Trophoblast cell (in vitro differentiated cells and primary cell): Measurements from ENCODE around the gene TMEM272.

Experiments used
- DNase-seq, 2 donors: peaks; one replicate each; pipeline ENCODE4 v3.0.0-alpha.2; 2016
- H2AFZ ChIP-seq: 2 replicates; pipeline ENCODE4 v1.6.1; 2013; ENCODE audit warnings: low read length, moderate library complexity, mild to moderate bottlenecking; ENCODE audit not compliant: insufficient read depth, poor library complexity
- H2AK5ac ChIP-seq: 2 replicates; pipeline ENCODE4 v1.6.1; 2013; ENCODE audit warnings: mild to moderate bottlenecking, low read length
- H2BK120ac ChIP-seq: 2 replicates; pipeline ENCODE4 v1.6.1; 2013; ENCODE audit warnings: low read length, mild to moderate bottlenecking, moderate library complexity; ENCODE audit not compliant: insufficient read depth, poor library complexity
- H2BK12ac ChIP-seq: 2 replicates; pipeline ENCODE4 v1.6.1; 2013; ENCODE audit warnings: mild to moderate bottlenecking, low read length, moderate library complexity
- H2BK5ac ChIP-seq: 2 replicates; pipeline ENCODE4 v1.6.1; 2013; ENCODE audit warnings: low read length, low read depth, moderate library complexity, mild to moderate bottlenecking; ENCODE audit not compliant: poor library complexity
- H3K14ac ChIP-seq: 2 replicates; pipeline ENCODE4 v1.6.1; 2013; ENCODE audit warnings: mild to moderate bottlenecking, low read length
- H3K18ac ChIP-seq: 2 replicates; pipeline ENCODE4 v1.6.1; 2013; ENCODE audit warnings: mild to moderate bottlenecking, low read length
- H3K23ac ChIP-seq: 2 replicates; pipeline ENCODE4 v1.6.1; 2013; ENCODE audit warnings: low read length
- H3K27ac ChIP-seq: 2 replicates; pipeline ENCODE4 v1.5.1; 2013; ENCODE audit warnings: low read depth, mild to moderate bottlenecking, inconsistent platforms, low read length, moderate library complexity
- H3K27me3 ChIP-seq: 2 replicates; pipeline ENCODE4 v1.6.1; 2013; ENCODE audit warnings: inconsistent platforms, mild to moderate bottlenecking, low read length, moderate library complexity; ENCODE audit not compliant: insufficient read depth
- H3K36me3 ChIP-seq, 2 experiments: 1 replicate in 1 of 2; 2 replicates in 1 of 2; pipeline ENCODE4 v1.6.1; 2013; ENCODE audit warnings: low read length in 2 of 2, mild to moderate bottlenecking in 2 of 2, moderate library complexity in 1 of 2; ENCODE audit not compliant: insufficient read depth in 2 of 2, control insufficient read depth in 1 of 2
- H3K4ac ChIP-seq: 2 replicates; pipeline ENCODE4 v1.6.1; 2013; ENCODE audit warnings: low read depth, mild to moderate bottlenecking, low read length, moderate library complexity
- H3K4me1 ChIP-seq, 2 experiments: 1 replicate in 1 of 2; 2 replicates in 1 of 2; pipeline ENCODE4 v1.6.1; 2013; ENCODE audit warnings: low read length in 2 of 2, mild to moderate bottlenecking in 2 of 2, moderate library complexity in 1 of 2; ENCODE audit not compliant: insufficient read depth in 2 of 2, control insufficient read depth in 1 of 2
- H3K4me2 ChIP-seq: 2 replicates; pipeline ENCODE4 v1.6.1; 2013; ENCODE audit warnings: inconsistent platforms, mild to moderate bottlenecking, low read length, moderate library complexity
- H3K4me3 ChIP-seq: 2 replicates; pipeline ENCODE4 v1.5.1; 2013; ENCODE audit warnings: mild to moderate bottlenecking, low read depth, low read length, inconsistent platforms
- H3K79me1 ChIP-seq: one replicate; pipeline ENCODE4 v1.6.1; 2013; ENCODE audit warnings: low read length
- H3K79me2 ChIP-seq: 2 replicates; pipeline ENCODE4 v1.6.1; 2013; ENCODE audit warnings: low read length, mild to moderate bottlenecking; ENCODE audit not compliant: control insufficient read depth, insufficient read depth, poor library complexity
- H3K9ac ChIP-seq: 2 replicates; pipeline ENCODE4 v1.6.1; 2013; ENCODE audit warnings: mild to moderate bottlenecking, low read length
- H3K9me3 ChIP-seq: 2 replicates; pipeline ENCODE4 v1.6.1; 2013; ENCODE audit warnings: low read depth, mild to moderate bottlenecking, control low read depth, inconsistent platforms, low read length; ENCODE audit not compliant: insufficient read depth
- H4K12ac ChIP-seq: 2 replicates; pipeline ENCODE4 v1.6.1; 2013; ENCODE audit warnings: low read depth, mild to moderate bottlenecking, low read length, moderate library complexity
- H4K8ac ChIP-seq: 2 replicates; pipeline ENCODE4 v1.6.1; 2013; ENCODE audit warnings: low read depth, mild to moderate bottlenecking, low read length, moderate library complexity
- H4K91ac ChIP-seq: one replicate; pipeline ENCODE4 v1.6.1; 2013; ENCODE audit warnings: low read depth, mild to moderate bottlenecking, low read length, moderate library complexity
- WGBS: extraction: QIAGEN DNeasy Blood & Tissue Kit; methylation state at CpG from one replicate; pipeline ENCODE4 v1.1.7; 2013; ENCODE audit warnings: missing lambda C conversion rate; ENCODE audit not compliant: insufficient read length, insufficient coverage; ENCODE audit errors: extremely low coverage; 5-methylcytosine and 5-hydroxymethylcytosine counted together

Gene TMEM272

GRCh38 chr13:51822106-51822815 is 22.7 kb downstream of the TMEM272 start:
- Histone ChIP-seq H3K9ac (no peak overlapping the region), H3K4ac (no peak overlapping the region), H3K79me2 (no peaks in the 10 kb centered on the region), H3K27me3 (no peaks in the 10 kb centered on the region), H2BK120ac (no peak overlapping the region), H2AK5ac (no peak overlapping the region), H3K23ac (no peak overlapping the region), H3K79me1 (no peaks in the 10 kb centered on the region), H4K8ac (no peak overlapping the region), H3K9me3 (peaks cover 1% of the 10 kb centered on the region), H2AFZ (no peak overlapping the region), H4K91ac (no peak overlapping the region), H3K4me2 (no peak overlapping the region), H3K27ac (no peak overlapping the region), H3K4me1 (no peaks in the 10 kb centered on the region), H3K14ac (no peak overlapping the region), H2BK5ac (no peak overlapping the region), H3K4me3 (no peak overlapping the region), H3K36me3 (no peaks in the 10 kb centered on the region), H2BK12ac (no peak overlapping the region), H3K18ac (no peak overlapping the region), H4K12ac (no peak overlapping the region)
- DNase-seq, result no peak
- WGBS, result no CpG with 5 or more reads among the region's 13 CpGs

DNA sequence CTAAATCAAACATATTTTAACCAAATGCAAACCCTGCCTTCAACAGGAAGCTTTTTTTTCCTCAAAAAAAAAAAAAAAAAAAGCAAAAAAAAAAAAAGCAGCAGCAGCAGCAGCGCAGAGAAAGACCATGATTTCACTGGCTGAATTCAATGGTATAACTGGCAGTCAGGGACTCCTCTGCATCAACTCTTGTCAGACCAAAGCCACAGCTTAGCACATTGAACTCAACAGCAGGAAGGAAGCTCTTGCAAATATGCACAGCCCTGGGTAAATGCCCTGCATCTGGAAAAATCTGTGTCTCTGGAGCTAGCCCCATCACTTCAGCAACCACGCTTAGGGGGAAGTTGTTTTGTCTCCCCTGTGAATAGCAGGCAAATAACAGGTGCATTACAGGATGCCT is 23.4 kb downstream of the TMEM272 start:
- no peak overlapping the region for H3K4ac ChIP-seq
- no peak overlapping the region for H2AFZ ChIP-seq
- WGBS, result no CpG with 5 or more reads among the region's 2 CpGs

DNA sequence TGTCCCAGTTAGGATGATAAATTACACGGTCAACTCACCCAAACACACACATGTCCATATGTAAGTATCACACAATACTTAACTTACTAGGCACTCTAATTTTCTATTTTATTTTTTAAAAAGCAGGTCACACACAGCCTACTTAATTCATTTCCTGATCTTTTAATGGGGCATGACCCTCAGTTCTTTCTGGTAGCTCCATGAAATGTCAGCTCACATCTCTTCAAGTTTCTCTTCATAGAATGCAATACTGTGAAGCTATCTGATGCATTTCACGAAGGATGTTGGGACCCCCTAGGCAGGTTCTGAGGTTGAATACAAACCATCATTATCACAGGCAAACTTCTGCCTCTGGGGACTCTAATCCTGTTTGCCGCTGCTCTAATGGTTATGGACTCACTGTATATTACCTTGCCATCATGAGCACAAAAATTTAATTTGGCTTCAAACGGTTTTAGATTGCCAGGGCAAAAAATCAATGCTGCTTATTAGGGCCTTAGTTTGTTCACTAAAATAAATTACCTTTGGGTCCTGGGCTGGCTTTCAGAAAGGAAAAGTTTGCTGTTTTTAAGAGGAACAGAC is 24.9 kb downstream of the TMEM272 start:
- H4K91ac ChIP-seq, result no peak overlapping the region
- no peak overlapping the region for H3K14ac ChIP-seq
- H2BK5ac ChIP-seq, result no peak overlapping the region
- no CpG with 5 or more reads among the region's 4 CpGs for WGBS
- DNase-seq, result no peak
- H3K23ac ChIP-seq, result no peak overlapping the region
- no peak overlapping the region for H3K18ac ChIP-seq
- H3K4me2 ChIP-seq, result no peak overlapping the region
- H2AK5ac ChIP-seq, result no peak overlapping the region
- no peak overlapping the region for H3K4me3 ChIP-seq
- no peak overlapping the region for H2BK120ac ChIP-seq
- H3K4me1 ChIP-seq, result no peaks in the 10 kb centered on the region
- no peak overlapping the region for H3K9ac ChIP-seq
- no peak overlapping the region for H2BK12ac ChIP-seq
- H2AFZ ChIP-seq, result no peak overlapping the region
- no peak overlapping the region for H4K12ac ChIP-seq
- H3K36me3 ChIP-seq, result no peaks in the 10 kb centered on the region
- H3K27me3 ChIP-seq, result no peaks in the 10 kb centered on the region
- peaks cover 1% of the 10 kb centered on the region for H3K9me3 ChIP-seq
- no peaks in the 10 kb centered on the region for H3K79me1 ChIP-seq
- no peak overlapping the region for H3K4ac ChIP-seq
- no peak overlapping the region for H3K27ac ChIP-seq
- no peak overlapping the region for H4K8ac ChIP-seq
- H3K79me2 ChIP-seq, result no peaks in the 10 kb centered on the region

More for the DNA sequence above, 23.4 kb downstream of the TMEM272 start:
- Histone ChIP-seq H2AK5ac (no peak overlapping the region), H3K23ac (no peak overlapping the region), H3K18ac (no peak overlapping the region), H3K79me2 (no peaks in the 10 kb centered on the region), H3K79me1 (no peaks in the 10 kb centered on the region), H3K4me3 (no peak overlapping the region), H4K8ac (no peak overlapping the region), H4K12ac (no peak overlapping the region), H3K27me3 (no peaks in the 10 kb centered on the region), H2BK12ac (no peak overlapping the region), H3K9me3 (peaks cover 1% of the 10 kb centered on the region), H2BK120ac (no peak overlapping the region), H4K91ac (no peak overlapping the region), H2BK5ac (no peak overlapping the region), H3K4me2 (no peak overlapping the region), H3K9ac (no peak overlapping the region), H3K27ac (no peak overlapping the region), H3K14ac (no peak overlapping the region), H3K4me1 (no peaks in the 10 kb centered on the region), H3K36me3 (no peaks in the 10 kb centered on the region)
- DNase-seq, result no peak

GRCh38 chr13:51819544-51819943 is 25.4 kb downstream of the TMEM272 start:
- Histone ChIP-seq H2BK120ac (no peak overlapping the region), H3K4me2 (no peak overlapping the region), H3K4me3 (no peak overlapping the region), H3K36me3 (no peaks in the 10 kb centered on the region), H2AFZ (no peak overlapping the region), H3K4me1 (peaks cover 0 to 2% of the 10 kb centered on the region in 2 experiments), H4K91ac (no peak overlapping the region), H4K12ac (no peak overlapping the region), H3K18ac (no peak overlapping the region), H2AK5ac (no peak overlapping the region), H2BK12ac (no peak overlapping the region), H3K14ac (no peak overlapping the region), H3K9me3 (peaks cover 1% of the 10 kb centered on the region), H3K79me1 (no peaks in the 10 kb centered on the region), H3K9ac (no peak overlapping the region), H3K27ac (no peak overlapping the region), H3K4ac (no peak overlapping the region), H3K27me3 (no peaks in the 10 kb centered on the region), H3K23ac (no peak overlapping the region), H4K8ac (no peak overlapping the region), H3K79me2 (no peaks in the 10 kb centered on the region), H2BK5ac (no peak overlapping the region)
- WGBS, result no CpG with 5 or more reads among the region's 3 CpGs
- DNase-seq, result no peak
